Suppressor macrophage (primary cell): Measurements from ENCODE around the gene ALDH18A1.
"Not testable (repeated sequence)": the region's sequence is repeated elsewhere in the genome, so short reads cannot be mapped to it uniquely, and the experiment has no call there.

Experiments used
- DNase-seq, 4 experiments: peaks; one replicate each; pipeline ENCODE4 v3.0.0-alpha.2; 2020 to 2022

Gene ALDH18A1

GRCh38 chr10:95648138-95648537, 8.4 kb downstream of the ALDH18A1 start:
- DNase-seq = no peak

DNA sequence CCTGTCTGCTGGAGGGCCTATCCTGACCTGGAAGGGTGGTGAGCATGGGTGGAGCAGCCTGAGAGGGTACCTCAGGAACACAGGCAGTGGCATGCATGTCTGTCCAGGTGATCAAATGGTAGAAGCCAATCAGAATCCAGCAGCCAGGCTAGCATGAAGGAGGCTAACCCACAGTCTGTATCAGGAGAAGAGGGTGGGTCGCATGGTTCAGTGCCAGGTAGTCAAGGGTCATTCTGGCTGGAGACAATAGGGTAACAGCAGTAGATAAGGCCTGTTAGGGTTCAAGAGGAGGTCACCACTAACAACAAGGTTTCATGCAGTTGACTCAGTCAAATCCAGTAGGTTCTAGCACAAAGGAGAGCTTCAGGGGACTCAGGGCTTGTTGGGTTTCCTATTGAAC, 10.4 kb downstream of the ALDH18A1 start:
- no peak for DNase-seq

DNA sequence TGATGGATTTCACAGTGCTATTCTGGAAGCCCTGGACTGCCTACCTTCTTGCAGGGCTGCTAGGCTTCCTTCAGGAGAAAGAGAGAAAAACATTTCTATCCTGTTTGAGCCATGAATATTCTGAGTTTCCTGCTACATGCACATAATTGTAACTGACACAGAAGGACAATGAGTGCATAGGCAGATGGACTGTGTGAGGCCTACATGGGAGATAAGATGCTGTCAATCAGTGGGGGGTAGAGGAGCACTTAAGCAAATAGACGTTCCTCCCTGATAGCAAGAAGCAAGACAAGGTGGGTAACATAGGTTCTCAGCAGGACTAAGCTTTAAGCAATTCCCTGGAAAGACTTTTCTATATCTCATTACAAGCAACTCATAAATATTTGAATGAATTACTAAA, 11.6 kb downstream of the ALDH18A1 start:
- DNase-seq = no peak

DNA sequence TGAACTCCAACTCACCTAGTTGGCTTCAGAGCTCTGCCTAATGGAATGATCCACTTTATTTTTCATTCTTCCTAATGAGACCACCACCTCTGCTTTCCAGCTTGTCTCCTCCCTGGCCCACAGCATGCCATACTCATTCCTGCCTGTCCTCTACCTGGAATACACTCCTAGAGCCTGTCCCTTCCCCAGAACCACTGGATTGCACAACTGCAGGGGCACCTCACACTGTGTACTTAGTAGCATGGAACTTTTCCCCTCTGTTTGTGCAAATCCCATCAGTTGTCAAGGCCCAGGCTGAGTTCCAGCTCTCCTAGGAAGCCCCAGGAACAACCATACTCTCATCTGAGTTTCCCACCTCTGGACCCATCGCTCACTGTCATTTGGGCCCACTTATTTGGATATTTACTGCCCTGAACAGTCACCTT, 15.6 kb downstream of the ALDH18A1 start:
- no peak for DNase-seq

- DNase-seq = no peak
Observed at GRCh38 chr10:95637911-95638310, 18.6 kb downstream of the ALDH18A1 start.

DNA sequence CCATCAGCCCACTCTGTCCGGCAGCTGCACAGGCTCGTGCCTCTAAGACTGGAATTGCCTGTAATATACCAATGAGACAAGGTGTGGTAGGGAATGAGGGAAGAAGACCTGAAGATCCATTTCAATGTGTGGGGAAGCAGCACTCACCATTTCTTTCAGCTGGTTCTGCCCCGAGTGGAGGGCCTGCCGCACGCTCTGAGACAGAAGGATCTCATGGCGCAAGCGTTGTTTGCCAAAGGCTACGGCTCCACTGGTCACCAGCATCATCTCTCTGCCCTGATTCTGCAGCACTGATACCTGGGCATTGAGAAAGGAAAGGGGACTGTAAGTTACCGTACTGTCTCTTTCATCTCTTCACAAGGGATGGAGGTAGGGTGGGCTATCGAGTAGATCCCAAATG, 19.4 kb downstream of the ALDH18A1 start:
- DNase-seq = no peak

- no peak for DNase-seq
Observed at GRCh38 chr10:95635319-95635733, 21.2 kb downstream of the ALDH18A1 start.

- DNase-seq = no peak
Observed at GRCh38 chr10:95628786-95629185, 27.7 kb downstream of the ALDH18A1 start.

DNA sequence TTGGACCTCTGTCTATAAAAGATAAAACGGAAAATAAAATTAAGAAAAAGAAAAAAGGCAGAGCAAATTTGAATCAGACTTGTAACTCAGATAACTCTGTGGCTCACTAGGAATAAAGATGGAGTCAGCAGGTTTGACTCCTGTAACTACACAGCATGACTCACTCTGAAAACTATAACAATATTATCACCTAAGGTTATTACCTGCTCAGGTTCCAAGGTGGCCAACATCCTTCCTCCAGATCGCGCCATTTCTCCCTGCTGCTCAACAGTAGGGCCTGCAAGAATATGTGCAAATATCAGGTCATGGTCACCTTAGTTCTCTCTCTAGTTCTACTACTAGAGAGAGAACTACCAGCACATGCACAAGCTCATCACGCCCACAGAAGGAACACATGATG, 30.0 kb downstream of the ALDH18A1 start:
- peak in 3 of 4 experiments; percentile 4 to 19 (median 10) for DNase-seq

DNA sequence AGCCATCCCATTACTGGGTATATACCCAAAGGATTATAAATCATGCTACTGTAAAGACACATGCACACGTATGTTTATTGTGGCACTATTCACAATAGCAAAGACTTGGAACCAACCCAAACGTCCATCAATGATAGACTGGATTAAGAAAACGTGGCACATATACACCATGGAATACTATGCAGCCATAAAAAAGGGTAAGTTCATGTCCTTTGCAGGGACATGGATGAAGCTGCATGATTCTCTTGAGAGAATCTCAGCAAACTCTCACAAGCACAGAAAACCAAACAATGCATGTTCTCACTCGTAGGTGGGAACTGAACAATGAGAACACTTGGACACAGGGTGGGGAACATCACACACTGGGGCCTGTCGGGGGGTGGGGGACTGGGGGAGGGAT, 36.1 kb downstream of the ALDH18A1 start:
- not testable (repeated sequence) for DNase-seq

GRCh38 chr10:95618101-95618500, 38.4 kb downstream of the ALDH18A1 start:
- DNase-seq = no peak

GRCh38 chr10:95616446-95616845, 40.1 kb downstream of the ALDH18A1 start:
- no peak for DNase-seq

GRCh38 chr10:95613330-95613729, 43.2 kb downstream of the ALDH18A1 start:
- DNase-seq = no peak

DNA sequence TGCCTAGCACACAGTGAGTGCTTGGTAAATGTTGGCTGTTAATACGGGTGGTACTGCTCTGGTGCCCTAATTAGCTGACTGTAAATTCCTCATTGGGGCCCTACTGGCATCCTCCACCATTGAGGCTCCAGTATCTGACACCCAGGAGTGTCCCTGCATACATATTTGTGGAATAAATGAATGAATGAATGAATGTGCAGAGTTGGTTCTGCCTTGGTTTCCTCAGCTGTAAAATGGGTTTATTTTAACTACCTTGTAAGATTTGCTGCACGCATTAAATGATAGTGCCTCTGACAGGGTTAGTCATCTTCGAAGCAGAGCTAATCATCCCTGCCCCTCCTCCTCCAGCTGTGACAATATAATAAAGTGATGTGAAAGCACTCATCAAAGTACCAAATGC, 45.8 kb downstream of the ALDH18A1 start:
- DNase-seq = no peak

DNA sequence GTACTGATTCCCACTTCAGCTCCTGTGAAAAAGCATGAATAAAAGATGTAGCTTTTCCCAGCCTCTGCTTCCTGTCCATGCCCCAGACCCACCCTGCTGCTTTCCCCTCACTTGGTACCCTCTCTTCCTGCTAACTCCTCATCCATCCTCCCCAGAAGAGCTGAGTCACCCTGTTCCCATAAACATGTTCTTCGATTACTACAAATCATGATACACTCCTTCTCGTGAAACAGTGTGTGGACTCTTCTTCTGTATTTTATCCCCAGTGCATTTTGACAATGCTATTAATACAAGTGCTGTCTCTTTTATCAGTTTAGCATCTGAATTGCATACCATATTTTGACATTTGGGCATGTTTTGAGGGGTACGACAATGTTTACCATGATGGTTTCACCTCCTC, 49.6 kb downstream of the ALDH18A1 start:
- DNase-seq = no peak

DNA sequence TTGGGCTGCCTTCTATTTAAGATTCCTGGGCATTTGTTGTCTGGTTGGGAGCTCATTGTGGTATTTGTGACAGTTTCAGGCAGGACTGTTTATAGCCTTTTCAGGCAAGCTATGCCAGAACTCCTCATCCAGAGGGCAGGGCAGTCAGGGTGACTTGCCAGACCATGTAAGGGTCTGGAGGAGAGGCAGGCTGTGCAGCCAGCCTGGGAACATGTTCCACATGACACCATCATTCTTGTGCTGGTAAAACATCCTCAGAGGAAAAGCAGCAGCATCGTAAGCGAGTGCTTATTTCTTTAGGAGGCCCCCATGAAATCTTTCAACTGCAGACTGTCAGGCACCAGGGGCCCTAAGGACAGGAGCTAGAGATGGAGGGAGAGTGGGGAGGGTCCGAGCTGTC, 51.3 kb downstream of the ALDH18A1 start:
- DNase-seq = no peak

- DNase-seq = no peak
Observed at GRCh38 chr10:95604630-95605029, 51.9 kb downstream of the ALDH18A1 start.

DNA sequence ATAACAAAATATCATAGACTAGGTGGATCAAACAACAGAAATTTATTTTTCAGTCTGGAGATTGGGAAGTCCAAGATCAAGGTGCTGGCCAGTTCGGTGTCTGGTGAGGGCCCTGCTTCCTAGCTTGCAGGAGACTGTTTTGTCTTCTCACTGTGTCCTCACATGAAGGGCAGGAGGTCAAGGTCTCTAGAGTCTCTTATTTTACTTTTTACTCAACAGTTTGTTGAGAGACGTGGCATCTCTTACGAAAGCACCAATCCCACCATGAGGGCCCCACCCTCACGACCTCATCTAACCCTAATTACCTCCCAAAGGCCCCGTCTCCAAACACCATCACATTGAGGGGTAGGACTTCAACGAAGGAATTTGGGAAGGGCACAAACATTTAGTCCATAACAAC, 54.1 kb downstream of the ALDH18A1 start:
- DNase-seq = no peak

- DNase-seq = peak; percentile 77 to 85 (median 82)
Observed at GRCh38 chr10:95601116-95601719, 55.3 kb downstream of the ALDH18A1 start.

- no peak for DNase-seq
Observed at GRCh38 chr10:95600158-95600557, 56.4 kb downstream of the ALDH18A1 start.

- no peak for DNase-seq
Observed at GRCh38 chr10:95597788-95598187, 58.7 kb downstream of the ALDH18A1 start.

- no peak for DNase-seq
Observed at GRCh38 chr10:95588025-95588424, 68.5 kb downstream of the ALDH18A1 start.

GRCh38 chr10:95579835-95580535, 76.5 kb downstream of the ALDH18A1 start:
- no peak for DNase-seq

DNA sequence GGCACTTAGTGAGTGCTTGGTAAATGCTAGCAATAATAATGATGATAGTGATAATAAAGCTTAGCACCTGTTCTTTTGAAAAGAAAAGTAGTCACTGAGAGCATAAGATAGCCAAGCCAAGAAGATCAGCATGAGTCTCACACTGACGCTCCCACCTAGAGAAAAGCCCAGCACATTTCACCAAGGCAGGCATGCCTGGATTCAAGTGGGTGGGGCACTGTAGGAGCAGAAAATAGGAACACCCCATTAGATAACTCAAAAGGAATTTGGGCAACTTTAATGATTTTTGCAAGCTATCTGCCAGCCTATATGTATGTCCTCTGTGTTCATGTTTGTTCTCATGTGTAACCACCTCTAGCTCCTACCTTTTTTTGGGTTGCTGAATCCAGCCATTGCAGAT, 77.2 kb downstream of the ALDH18A1 start:
- DNase-seq = no peak

DNA sequence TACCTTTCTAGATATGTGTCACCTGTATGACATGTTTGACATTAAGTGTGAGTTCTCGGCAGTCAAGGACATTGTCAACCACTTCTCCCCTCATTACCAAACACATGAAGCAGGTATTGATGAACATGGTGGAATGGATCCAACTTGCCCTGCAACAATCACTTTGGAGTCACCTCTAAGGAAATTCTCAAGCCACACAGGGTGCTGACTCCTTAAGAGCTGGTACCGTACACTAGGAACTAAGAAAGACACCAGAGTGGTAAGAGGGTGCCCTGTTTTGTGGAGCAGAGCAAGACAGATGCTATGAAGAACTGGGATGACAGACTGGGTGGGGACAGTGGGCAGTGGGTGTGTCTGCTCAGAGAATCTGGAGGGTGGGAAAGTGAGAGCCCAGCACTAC, 77.9 kb downstream of the ALDH18A1 start:
- no peak for DNase-seq
